Endothelial cell of umbilical vein (primary cell): ENCODE results near the gene RALGPS1. TPM values are rescaled to one million over a fixed set of nuclear protein-coding genes. Genes with fewer than 3 reads are reported as not detected.

Source experiments
- BruUV-seq: library from RNA; stranded (reverse); fragments of 400-500 nt; replicated peaks from 2 replicates; lab custom pipeline; 2021; lab: Mats Ljungman, UMichigan
- CTCF ChIA-PET: fragments of 300-600, 350-600 bp; sonication (Branson Sonifier 250); formaldehyde crosslinking; loops from one replicate; lab custom pipeline; 2021; ENCODE audit warnings: antibody characterized with exemption, inconsistent platforms; lab: Charles Lee
- POLR2A ChIA-PET: fragments of 300-600, 350-600 bp; sonication (Branson Sonifier 250); formaldehyde crosslinking; loops from one replicate; lab custom pipeline; 2021; ENCODE audit warnings: antibody characterized with exemption, inconsistent platforms; lab: Charles Lee
- DNase-seq: peaks from one replicate; pipeline ENCODE4 v3.0.0-alpha.2; 2011; ENCODE audit warnings: low read depth, low spot score
- FAIRE-seq: peaks from 2 replicates; lab custom pipeline; 2011; peaks lifted over from hg19 to GRCh38; lab: Jason Lieb, UNC
- H2AFZ ChIP-seq: 2 replicates; pipeline ENCODE4 v1.6.0; 2012; ENCODE audit warnings: low read depth, low read length, control low read depth, inconsistent platforms
- H3K27ac ChIP-seq: 2 replicates; pipeline ENCODE4 v1.5.1; 2011; ENCODE audit warnings: low read depth, mild to moderate bottlenecking, control low read depth, low read length, moderate library complexity; ENCODE audit not compliant: insufficient read depth
- H3K27me3 ChIP-seq, 2 experiments: 2 replicates each; pipeline versions ENCODE4 v1.6.0 to v1.6.1; 2011; ENCODE audit warnings: low read length in 2 of 2, mixed read lengths in 1 of 2; ENCODE audit not compliant: control insufficient read depth in 2 of 2, insufficient read depth in 2 of 2
- H3K36me3 ChIP-seq, 2 experiments: 2 replicates in 1 of 2; 3 replicates in 1 of 2; pipeline ENCODE4 v1.5.1; 2011; ENCODE audit warnings: low read length in 2 of 2, mild to moderate bottlenecking in 1 of 2, moderate library complexity in 1 of 2; ENCODE audit not compliant: control insufficient read depth in 2 of 2, insufficient read depth in 2 of 2; ENCODE audit errors: extremely low read depth in 1 of 2
- H3K4me1 ChIP-seq: 3 replicates; pipeline ENCODE4 v1.5.1; 2011; ENCODE audit warnings: mild to moderate bottlenecking, low read length; ENCODE audit not compliant: control insufficient read depth, insufficient read depth; ENCODE audit errors: extremely low read depth
- H3K4me2 ChIP-seq: 2 replicates; pipeline ENCODE4 v1.6.1; 2011; ENCODE audit warnings: low read length, control low read depth, mixed read lengths; ENCODE audit not compliant: insufficient read depth
- H3K4me3 ChIP-seq, 3 experiments: fragments of 200-600 bp in 1 of 3; sonication (generic), shearing (Covaris generic) in 1 of 3; replicated peaks in 1 of 3; 2 replicates each; pipeline ENCODE4 v1.5.1; 2011 to 2016; ENCODE audit warnings: control low read depth in 3 of 3, low read length in 3 of 3, mild to moderate bottlenecking in 2 of 3, inconsistent platforms in 1 of 3, low read depth in 1 of 3, moderate library complexity in 1 of 3; ENCODE audit not compliant: insufficient read depth in 1 of 3
- H3K79me2 ChIP-seq: 2 replicates; pipeline ENCODE4 v1.6.0; 2012; ENCODE audit warnings: low read length, inconsistent platforms; ENCODE audit not compliant: control insufficient read depth, insufficient read depth
- H3K9ac ChIP-seq: replicated peaks from 2 replicates; pipeline ENCODE3; 2011; ENCODE audit warnings: low read length, control low read depth; ENCODE audit not compliant: insufficient read depth; ENCODE audit errors: extremely low read depth
- H3K9me1 ChIP-seq: replicated peaks from 3 replicates; pipeline ENCODE4 v1.6.0; 2011; ENCODE audit warnings: mild to moderate bottlenecking, low read length; ENCODE audit not compliant: control insufficient read depth, insufficient read depth; ENCODE audit errors: extremely low read depth
- H3K9me3 ChIP-seq: replicated peaks from 2 replicates; pipeline ENCODE4 v1.5.1; 2012; ENCODE audit warnings: low read length, inconsistent platforms; ENCODE audit not compliant: control insufficient read depth, insufficient read depth
- H4K20me1 ChIP-seq: replicated peaks from 2 replicates; pipeline ENCODE3; 2011; ENCODE audit warnings: mild to moderate bottlenecking, low read length; ENCODE audit not compliant: control insufficient read depth, insufficient read depth; ENCODE audit errors: extremely low read depth
- CTCF ChIP-seq, 2 donors: IDR thresholded peaks; 1 replicate in 1 of 2; 2 replicates in 1 of 2; pipeline ENCODE4 v1.5.1; 2011; ENCODE audit warnings: low read length in 2 of 2, mild to moderate bottlenecking in 2 of 2, moderate library complexity in 2 of 2, control low read depth in 1 of 2, inconsistent platforms in 1 of 2, low read depth in 1 of 2; ENCODE audit not compliant: insufficient read depth in 1 of 2; ENCODE audit errors: extremely low read depth in 1 of 2
- EZH2 ChIP-seq: IDR thresholded peaks from 2 replicates; pipeline ENCODE4 v1.6.1; 2012; ENCODE audit warnings: borderline replicate concordance, low read depth, mild to moderate bottlenecking, moderate library complexity, low read length, inconsistent platforms; ENCODE audit not compliant: severe bottlenecking
- FOS ChIP-seq: IDR thresholded peaks from 2 replicates; pipeline ENCODE4 v1.6.1; 2011; ENCODE audit warnings: mild to moderate bottlenecking, low read length, moderate library complexity, borderline replicate concordance; ENCODE audit not compliant: insufficient read depth
- GATA2 ChIP-seq: IDR thresholded peaks from 2 replicates; pipeline ENCODE4 v1.7.0; 2011; ENCODE audit warnings: low read depth, mild to moderate bottlenecking, moderate library complexity, mixed read lengths, low read length; ENCODE audit not compliant: insufficient read length, insufficient read depth
- JUN ChIP-seq: IDR thresholded peaks from 2 replicates; pipeline ENCODE4 v1.6.1; 2011; ENCODE audit warnings: borderline replicate concordance, low read depth; ENCODE audit not compliant: insufficient read length, insufficient read depth
- MAX ChIP-seq: IDR thresholded peaks from 2 replicates; pipeline ENCODE4 v1.6.1; 2011; ENCODE audit not compliant: insufficient read depth, insufficient read length
- MYC ChIP-seq: IDR thresholded peaks from one replicate; pipeline ENCODE4 v1.6.1; 2011; ENCODE audit warnings: mild to moderate bottlenecking, low read depth, low read length
- POLR2A ChIP-seq: IDR thresholded peaks from 2 replicates; pipeline ENCODE4 v1.6.1; 2012; ENCODE audit warnings: low read depth, mild to moderate bottlenecking, control low read depth, low read length
- POLR2AphosphoS5 ChIP-seq: IDR thresholded peaks from 2 replicates; pipeline ENCODE4 v1.6.1; 2012; ENCODE audit warnings: low read depth, mild to moderate bottlenecking, control low read depth, low read length, moderate library complexity; ENCODE audit not compliant: insufficient read depth
- dilution Hi-C: fragments of 300-500 bp; cut with MboI; formaldehyde crosslinking; loops from one replicate; pipeline ENCODE4 v1.15.0; 2019; ENCODE audit warnings: low sequenced_read_pairs; ENCODE audit not compliant: extremely low pct_ligation_motif_present
- intact Hi-C: fragments of 100-400 bp; cut with micrococcal nuclease; formaldehyde crosslinking; loops from one replicate; pipeline ENCODE4 v1.10.0; 2022
- polyA plus RNA-seq, 4 experiments: library from polyadenylated mRNA; depleted of rRNA in 3 of 4; stranded (reverse) in 3 of 4; unstranded in 1 of 4; fragments of >200 nt; gene quantifications; 2 replicates each; pipeline versions ENCODE4 v1.2.1 to v1.2.3, GENCODE V29; 2011 to 2012; ENCODE audit warnings: missing spikeins in 1 of 4
- total RNA-seq: library from RNA; stranded (reverse); gene quantifications from 2 replicates; pipeline ENCODE4 v1.2.3, GENCODE V29; 2021

Gene RALGPS1
- total and polyA plus RNA-seq, 2 donors (not counting 3 experiments of a cell fraction or from before 2014, with no cell fraction given): 3.8 to 5.5 TPM

GRCh38 chr9:127138444-127138843 lies 223.9 kb downstream of the RALGPS1 start:
- H3K9me3 ChIP-seq: no peaks in the 10 kb centered on the region
- no peaks in the 10 kb centered on the region for H3K36me3 ChIP-seq
- no peak overlapping the region for H3K9ac ChIP-seq
- no peaks in the 10 kb centered on the region for H3K4me1 ChIP-seq
- no peaks in the 10 kb centered on the region for H3K9me1 ChIP-seq
- no TSS peak for BruUV-seq
- no peak overlapping the region for H3K4me2 ChIP-seq
- ChIA-PET POLR2A (interaction anchor here (0.7 kb wide), 1 partner anchor 306 kb away, joined by 3 read pairs; no protein-coding TSS in a partner anchor), CTCF (interaction anchor here (1.2 kb wide), 3 partner anchors 16 to 198 kb away, joined by 3 to 4 read pairs (median 4); partner anchors contain the start of gene ANGPTL2)
- intact Hi-C loops: no loop called here
- no peak overlapping the region for H3K27ac ChIP-seq
- TF ChIP-seq MYC: no peak
- TF ChIP-seq MAX: no peak
- TF ChIP-seq FOS: no peak
- TF ChIP-seq JUN: no peak
- TF ChIP-seq EZH2: no peak
- TF ChIP-seq POLR2A: no peak
- TF ChIP-seq CTCF (IDR thresholded peaks at IDR 0.05; ENCODE audit: extremely low read depth in 1 of 2, insufficient read depth in 1 of 2, low read depth in 1 of 2, low read length in 2 of 2): no peak
- TF ChIP-seq POLR2AphosphoS5: no peak
- no peak for TF ChIP-seq GATA2
- peaks cover 0 to 4% of the 10 kb centered on the region in 2 experiments for H3K27me3 ChIP-seq
- H2AFZ ChIP-seq: no peak overlapping the region
- DNase-seq (no peak), FAIRE-seq (no peak)
- dilution Hi-C loops: no loop called here
- H4K20me1 ChIP-seq: no peaks in the 10 kb centered on the region
- no peaks in the 10 kb centered on the region for H3K79me2 ChIP-seq
- H3K4me3 ChIP-seq: no peak overlapping the region
